HCT116 (cell line): Measurements from ENCODE around the gene HIVEP3. TPM values are rescaled to one million over a fixed set of nuclear protein-coding genes. Genes with fewer than 3 reads are reported as not detected.

Source experiments
- ATAC-seq: fragments of 200-7000 bp; cut with Tn5 transposase; 2 replicates; pipeline ENCODE4 v1.9.1; 2020; ENCODE audit warnings: mild to moderate bottlenecking, moderate library complexity
- BruUV-seq: library from RNA; stranded (reverse); fragments of 400-500 nt; replicated peaks from 2 replicates; lab custom pipeline; 2021; lab: Mats Ljungman, UMichigan
- CTCF ChIA-PET: fragments of 300-600 bp; sonication (Branson Sonifier 250); formaldehyde crosslinking; loops from one replicate; lab custom pipeline; 2021; ENCODE audit warnings: antibody characterized with exemption; lab: Charles Lee
- POLR2A ChIA-PET: fragments of 300-600, 350-600 bp; sonication (Branson Sonifier 250); formaldehyde crosslinking; loops from one replicate; lab custom pipeline; 2021; ENCODE audit warnings: antibody characterized with exemption; lab: Charles Lee
- RAD21 ChIA-PET, 2 experiments: fragments of 300-600 bp; sonication (Branson Sonifier 250); formaldehyde crosslinking; loops; one replicate each; lab custom pipeline; 2023; ENCODE audit warnings: low total read pairs in 2 of 2; ENCODE audit not compliant: uncharacterized antibody in 2 of 2, unreplicated experiment in 2 of 2, low non-redundant PET in 1 of 2; lab: Charles Lee
- DNase-seq: peaks from one replicate; pipeline ENCODE4 v3.0.0-alpha.2; 2010; ENCODE audit warnings: low read depth, low spot score
- H2AFZ ChIP-seq: fragments of 200-600 bp; shearing (Covaris generic), sonication (generic); 2 replicates; pipeline ENCODE4 v1.6.1; 2017; ENCODE audit warnings: low read depth, mixed run types, mixed read lengths, antibody characterized with exemption, low read length; ENCODE audit not compliant: poor library complexity, severe bottlenecking
- H3K27ac ChIP-seq: 2 replicates; pipeline ENCODE4 v1.5.1; 2012; ENCODE audit warnings: low read depth, low read length
- H3K27me3 ChIP-seq: fragments of 200-600 bp; sonication (generic); 2 replicates; pipeline ENCODE4 v1.6.1; 2016; ENCODE audit warnings: mixed run types, low read length, mixed read lengths; ENCODE audit not compliant: insufficient read depth
- H3K36me3 ChIP-seq, 2 experiments: fragments of 200-500 bp in 1 of 2; fragments of 200-600 bp in 1 of 2; sonication (Bioruptor generic) in 1 of 2; sonication (generic) in 1 of 2; 2 replicates each; pipeline versions ENCODE4 v1.5.1 to v1.6.1; 2014 to 2016; ENCODE audit warnings: low read length in 2 of 2, inconsistent platforms in 1 of 2, mixed read lengths in 1 of 2, mixed run types in 1 of 2; ENCODE audit not compliant: insufficient read depth in 2 of 2, control insufficient read depth in 1 of 2
- H3K4me1 ChIP-seq, 2 experiments: fragments of 200-600 bp in 1 of 2; sonication (generic) in 1 of 2; 2 replicates each; pipeline versions ENCODE4 v1.5.1 to v1.6.1; 2012 to 2017; ENCODE audit warnings: low read length in 2 of 2, inconsistent platforms in 1 of 2, mild to moderate bottlenecking in 1 of 2, mixed read lengths in 1 of 2, mixed run types in 1 of 2, moderate library complexity in 1 of 2; ENCODE audit not compliant: insufficient read depth in 2 of 2, control insufficient read depth in 1 of 2
- H3K4me2 ChIP-seq: fragments of 200-600 bp; sonication (generic); 2 replicates; pipeline ENCODE4 v1.6.1; 2017; ENCODE audit warnings: mixed run types, low read length, mixed read lengths
- H3K4me3 ChIP-seq, 2 experiments: fragments of 200-600 bp in 1 of 2; sonication (generic) in 1 of 2; replicated peaks in 1 of 2; 2 replicates each; pipeline ENCODE4 v1.5.1; 2011 to 2016; ENCODE audit warnings: low read length in 2 of 2, control low read depth in 1 of 2, low read depth in 1 of 2, mild to moderate bottlenecking in 1 of 2, mixed read lengths in 1 of 2, mixed run types in 1 of 2
- H3K79me2 ChIP-seq: fragments of 200-600 bp; sonication (generic); 2 replicates; pipeline ENCODE4 v1.6.1; 2017; ENCODE audit warnings: mild to moderate bottlenecking, mixed run types, low read length, moderate library complexity, mixed read lengths; ENCODE audit not compliant: insufficient read depth
- H3K9ac ChIP-seq: fragments of 200-600 bp; sonication (generic); 2 replicates; pipeline ENCODE4 v1.6.1; 2016; ENCODE audit warnings: low read length, mixed read lengths
- H3K9me2 ChIP-seq: fragments of 200-600 bp; sonication (generic), shearing (Covaris generic); 2 replicates; pipeline ENCODE4 v1.6.1; 2017; ENCODE audit warnings: mixed run types, mild to moderate bottlenecking, moderate library complexity; ENCODE audit not compliant: insufficient read depth
- H3K9me3 ChIP-seq, 2 experiments: fragments of 200-500 bp in 1 of 2; fragments of 200-600 bp in 1 of 2; sonication (Bioruptor generic) in 1 of 2; sonication (generic) in 1 of 2; 2 replicates each; pipeline ENCODE4 v1.6.1; 2014 to 2017; ENCODE audit warnings: low read length in 2 of 2, mixed read lengths in 2 of 2, inconsistent platforms in 1 of 2, low read depth in 1 of 2, mild to moderate bottlenecking in 1 of 2, mixed run types in 1 of 2, moderate library complexity in 1 of 2; ENCODE audit not compliant: control insufficient read depth in 1 of 2, insufficient read depth in 1 of 2
- H4K20me1 ChIP-seq: fragments of 200-600 bp; sonication (generic), shearing (Covaris generic); 2 replicates; pipeline ENCODE4 v1.6.1; 2017; ENCODE audit warnings: mixed run types, mild to moderate bottlenecking, moderate library complexity; ENCODE audit not compliant: insufficient read depth
- CBX3 ChIP-seq: IDR thresholded peaks from 2 replicates; pipeline ENCODE4 v1.6.1; 2012; ENCODE audit warnings: low read depth
- CEBPB ChIP-seq: IDR thresholded peaks from 2 replicates; pipeline ENCODE4 v1.6.1; 2012; ENCODE audit warnings: low read depth
- EGR1 ChIP-seq: IDR thresholded peaks from 2 replicates; pipeline ENCODE4 v1.6.1; 2012; ENCODE audit warnings: low read depth
- ELF1 ChIP-seq: IDR thresholded peaks from 2 replicates; pipeline ENCODE4 v1.6.1; 2012; ENCODE audit warnings: low read depth, borderline replicate concordance
- EZH2 ChIP-seq: fragments of 200-600 bp; sonication (generic); IDR thresholded peaks from 2 replicates; pipeline ENCODE4 v1.6.1; 2017; ENCODE audit warnings: antibody characterized with exemption, mixed run types
- EZH2phosphoT487 ChIP-seq: fragments of 200-600 bp; IDR thresholded peaks from 2 replicates; pipeline ENCODE4 v1.6.1; 2018; ENCODE audit warnings: antibody characterized with exemption, borderline replicate concordance
- FOSL1 ChIP-seq: IDR thresholded peaks from 2 replicates; pipeline ENCODE4 v1.6.1; 2012; ENCODE audit warnings: low read depth
- JUND ChIP-seq: IDR thresholded peaks from 2 replicates; pipeline ENCODE4 v1.6.1; 2012
- MAX ChIP-seq: IDR thresholded peaks from 2 replicates; pipeline ENCODE4 v1.6.1; 2012
- POLR2A ChIP-seq: IDR thresholded peaks from 2 replicates; pipeline ENCODE4 v1.7.0; 2011; ENCODE audit warnings: borderline replicate concordance; ENCODE audit not compliant: insufficient read depth, insufficient read length; ENCODE audit errors: extremely low read depth
- RAD21 ChIP-seq: IDR thresholded peaks from 2 replicates; pipeline ENCODE4 v1.6.1; 2012; ENCODE audit warnings: low read depth, mild to moderate bottlenecking
- SIN3A ChIP-seq: IDR thresholded peaks from 2 replicates; pipeline ENCODE4 v1.6.1; 2012; ENCODE audit warnings: low read depth
- SP1 ChIP-seq: IDR thresholded peaks from 2 replicates; pipeline ENCODE4 v1.6.1; 2012; ENCODE audit warnings: low read depth
- SRF ChIP-seq: IDR thresholded peaks from 2 replicates; pipeline ENCODE4 v1.6.1; 2012; ENCODE audit warnings: low read depth
- TCF7L2 ChIP-seq: IDR thresholded peaks from 2 replicates; pipeline ENCODE4 v1.7.0; 2011; ENCODE audit warnings: borderline replicate concordance, inconsistent platforms; ENCODE audit not compliant: insufficient read depth, insufficient read length; ENCODE audit errors: extremely low read depth
- ZFX ChIP-seq: fragments of 450-650 bp; IDR thresholded peaks from 2 replicates; pipeline ENCODE4 v1.6.1; 2017
- ZNF274 ChIP-seq: fragments of 200-500 bp; sonication (Bioruptor generic); IDR thresholded peaks from 2 replicates; pipeline ENCODE4 v1.6.1; 2014; ENCODE audit warnings: mild to moderate bottlenecking, low read depth, low read length, inconsistent platforms
- intact Hi-C: fragments of 100-400 bp; cut with micrococcal nuclease; formaldehyde crosslinking; loops from 2 replicates; pipeline ENCODE4 v1.10.0; 2022
- total RNA-seq: library from RNA; stranded (reverse); gene quantifications from one replicate; pipeline ENCODE4 v1.2.1, GENCODE V29; 2021; ENCODE audit not compliant: unreplicated experiment
- TF ChIP-seq, protein P1 (sequence below): IDR thresholded peaks from 2 replicates; pipeline ENCODE4 v1.6.1; 2011; ENCODE audit warnings: mild to moderate bottlenecking, low read length, moderate library complexity; ENCODE audit not compliant: insufficient replicate concordance; ENCODE audit errors: extremely low read depth
- TF ChIP-seq, protein P2 (sequence below), 3 experiments: fragments of 200-600 bp in 1 of 3; sonication (generic) in 1 of 3; IDR thresholded peaks in 2 of 3; conservative IDR thresholded peaks in 1 of 3; 2 replicates each; pipeline ENCODE4 v1.5.1; 2012 to 2017; ENCODE audit warnings: low read depth in 2 of 3, low read length in 2 of 3, antibody characterized with exemption in 1 of 3, borderline replicate concordance in 1 of 3, control low read depth in 1 of 3, mild to moderate bottlenecking in 1 of 3, mixed read lengths in 1 of 3, mixed run types in 1 of 3, moderate library complexity in 1 of 3; ENCODE audit not compliant: insufficient read depth in 1 of 3

The HIVEP3 gene
- total RNA-seq, 1 experiment from 2014 or later, result 7.1 TPM

DNA sequence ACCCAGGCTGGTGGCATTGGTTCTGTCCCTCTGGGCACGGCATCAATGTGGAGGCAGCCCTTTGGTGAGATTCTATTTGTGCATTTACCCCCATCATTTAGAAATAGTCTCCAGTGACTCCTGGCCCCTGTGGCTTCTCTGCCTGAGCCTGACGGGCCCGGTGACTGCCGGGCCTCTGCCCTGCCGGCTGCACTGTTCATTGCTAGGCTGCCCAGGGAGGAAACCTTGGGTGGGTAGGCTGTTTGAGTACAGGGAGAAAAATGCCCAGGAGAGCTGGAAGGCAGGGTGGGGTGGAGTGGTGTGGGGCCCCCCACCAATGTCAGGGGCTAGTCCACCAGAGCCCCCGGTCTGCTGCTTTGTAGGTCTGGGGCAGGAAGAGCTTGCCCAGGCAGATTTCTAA, 410.9 kb downstream of the HIVEP3 start:
- Histone ChIP-seq H3K36me3 (no peaks in the 10 kb centered on the region), H4K20me1 (no peaks in the 10 kb centered on the region), H3K4me3 (no peak overlapping the region), H3K9me2 (no peaks in the 10 kb centered on the region), H2AFZ (no peak overlapping the region), H3K27ac (no peak overlapping the region), H3K4me1 (peaks cover 17 to 25% of the 10 kb centered on the region in 2 experiments), H3K9me3 (no peaks in the 10 kb centered on the region), H3K4me2 (no peak overlapping the region), H3K9ac (no peak overlapping the region), H3K79me2 (no peaks in the 10 kb centered on the region), H3K27me3 (no peaks in the 10 kb centered on the region)
- POLR2A ChIA-PET, result no interaction called here
- DNase-seq (no peak), ATAC-seq (no peak)
- RAD21 ChIA-PET, result no interaction called here
- BruUV-seq, result no TSS peak
- TF ChIP-seq SRF (no peak), RAD21 (no peak), ZNF274 (no peak), TCF7L2 (no peak), CEBPB (no peak), FOSL1 (no peak), EZH2phosphoT487 (no peak), JUND (no peak), ZFX (no peak), EZH2 (no peak), SP1 (no peak), SIN3A (no peak), CBX3 (no peak), EGR1 (no peak), POLR2A (no peak), ELF1 (no peak), MAX (no peak)
- TF ChIP-seq, protein P1, sequence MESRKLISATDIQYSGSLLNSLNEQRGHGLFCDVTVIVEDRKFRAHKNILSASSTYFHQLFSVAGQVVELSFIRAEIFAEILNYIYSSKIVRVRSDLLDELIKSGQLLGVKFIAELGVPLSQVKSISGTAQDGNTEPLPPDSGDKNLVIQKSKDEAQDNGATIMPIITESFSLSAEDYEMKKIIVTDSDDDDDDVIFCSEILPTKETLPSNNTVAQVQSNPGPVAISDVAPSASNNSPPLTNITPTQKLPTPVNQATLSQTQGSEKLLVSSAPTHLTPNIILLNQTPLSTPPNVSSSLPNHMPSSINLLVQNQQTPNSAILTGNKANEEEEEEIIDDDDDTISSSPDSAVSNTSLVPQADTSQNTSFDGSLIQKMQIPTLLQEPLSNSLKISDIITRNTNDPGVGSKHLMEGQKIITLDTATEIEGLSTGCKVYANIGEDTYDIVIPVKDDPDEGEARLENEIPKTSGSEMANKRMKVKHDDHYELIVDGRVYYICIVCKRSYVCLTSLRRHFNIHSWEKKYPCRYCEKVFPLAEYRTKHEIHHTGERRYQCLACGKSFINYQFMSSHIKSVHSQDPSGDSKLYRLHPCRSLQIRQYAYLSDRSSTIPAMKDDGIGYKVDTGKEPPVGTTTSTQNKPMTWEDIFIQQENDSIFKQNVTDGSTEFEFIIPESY, result no peak
- TF ChIP-seq, protein P2, sequence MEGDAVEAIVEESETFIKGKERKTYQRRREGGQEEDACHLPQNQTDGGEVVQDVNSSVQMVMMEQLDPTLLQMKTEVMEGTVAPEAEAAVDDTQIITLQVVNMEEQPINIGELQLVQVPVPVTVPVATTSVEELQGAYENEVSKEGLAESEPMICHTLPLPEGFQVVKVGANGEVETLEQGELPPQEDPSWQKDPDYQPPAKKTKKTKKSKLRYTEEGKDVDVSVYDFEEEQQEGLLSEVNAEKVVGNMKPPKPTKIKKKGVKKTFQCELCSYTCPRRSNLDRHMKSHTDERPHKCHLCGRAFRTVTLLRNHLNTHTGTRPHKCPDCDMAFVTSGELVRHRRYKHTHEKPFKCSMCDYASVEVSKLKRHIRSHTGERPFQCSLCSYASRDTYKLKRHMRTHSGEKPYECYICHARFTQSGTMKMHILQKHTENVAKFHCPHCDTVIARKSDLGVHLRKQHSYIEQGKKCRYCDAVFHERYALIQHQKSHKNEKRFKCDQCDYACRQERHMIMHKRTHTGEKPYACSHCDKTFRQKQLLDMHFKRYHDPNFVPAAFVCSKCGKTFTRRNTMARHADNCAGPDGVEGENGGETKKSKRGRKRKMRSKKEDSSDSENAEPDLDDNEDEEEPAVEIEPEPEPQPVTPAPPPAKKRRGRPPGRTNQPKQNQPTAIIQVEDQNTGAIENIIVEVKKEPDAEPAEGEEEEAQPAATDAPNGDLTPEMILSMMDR (IDR thresholded peaks at IDR 0.05 in 2 of 3, conservative IDR thresholded peaks at IDR 0.05 in 1 of 3; ENCODE audit: borderline replicate concordance in 1 of 3, insufficient read depth in 1 of 3, low read depth in 2 of 3, low read length in 2 of 3), result no peak
- CTCF ChIA-PET, result interaction anchor here (2.4 kb wide), 1 partner anchor 8 kb away, joined by 14 read pairs; no protein-coding TSS in a partner anchor
- intact Hi-C loops, result no loop called here
